GM18526 (cell line): ENCODE data around the gene ADAMTS14.

Experiments
- POLR2A ChIP-seq: IDR thresholded peaks from 3 replicates; pipeline ENCODE4 v1.6.1; 2011; ENCODE audit not compliant: insufficient read length; ENCODE audit errors: extremely low read depth

Gene ADAMTS14

GRCh38 chr10:70673929-70674559 lies 1.7 kb downstream of the ADAMTS14 start:
- no peak for TF ChIP-seq POLR2A

DNA sequence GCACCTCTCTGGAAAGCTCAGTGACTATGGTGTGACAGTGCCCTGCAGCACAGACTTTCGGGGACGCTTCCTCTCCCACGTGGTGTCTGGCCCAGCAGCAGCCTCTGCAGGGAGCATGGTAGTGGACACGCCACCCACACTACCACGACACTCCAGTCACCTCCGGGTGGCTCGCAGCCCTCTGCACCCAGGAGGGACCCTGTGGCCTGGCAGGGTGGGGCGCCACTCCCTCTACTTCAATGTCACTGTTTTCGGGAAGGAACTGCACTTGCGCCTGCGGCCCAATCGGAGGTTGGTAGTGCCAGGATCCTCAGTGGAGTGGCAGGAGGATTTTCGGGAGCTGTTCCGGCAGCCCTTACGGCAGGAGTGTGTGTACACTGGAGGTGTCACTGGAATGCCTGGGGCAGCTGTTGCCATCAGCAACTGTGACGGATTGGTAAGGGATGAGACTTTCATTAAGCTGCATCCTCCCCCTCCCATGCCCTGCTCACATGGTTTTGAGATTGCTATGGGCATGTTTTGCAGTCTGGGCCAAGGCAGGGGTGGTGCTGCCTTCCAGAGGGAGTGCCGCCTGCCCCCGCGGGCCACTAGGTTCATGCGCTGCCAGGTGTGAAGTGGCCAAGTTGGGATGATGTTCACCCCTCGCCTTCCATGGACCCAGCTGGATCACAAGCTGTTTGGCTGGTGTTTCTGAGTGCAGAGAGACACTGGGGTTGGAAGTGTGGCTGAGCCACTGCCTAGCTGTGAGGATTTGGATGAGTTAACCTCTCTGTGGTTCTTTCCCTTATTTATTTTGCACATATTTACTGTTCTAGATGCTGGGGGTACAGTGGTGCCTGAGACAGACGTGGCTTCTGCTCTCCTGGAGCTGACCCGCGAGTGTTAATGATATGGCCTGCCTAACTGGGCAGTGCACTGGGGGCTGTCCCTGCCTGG lies 2.5 kb downstream of the ADAMTS14 start:
- TF ChIP-seq POLR2A, result no peak

- TF ChIP-seq POLR2A, result no peak
These were observed 3.3 kb downstream of the ADAMTS14 start for GRCh38 chr10:70675496-70676161.

- TF ChIP-seq POLR2A, result no peak
These were observed 4.2 kb downstream of the ADAMTS14 start for GRCh38 chr10:70676511-70676910.

- no peak for TF ChIP-seq POLR2A
These were observed 4.7 kb downstream of the ADAMTS14 start for GRCh38 chr10:70677016-70677415.

GRCh38 chr10:70677620-70678249 lies 5.4 kb downstream of the ADAMTS14 start:
- TF ChIP-seq POLR2A, result no peak

- TF ChIP-seq POLR2A, result no peak
These were observed 5.9 kb downstream of the ADAMTS14 start for GRCh38 chr10:70678250-70678635.

DNA sequence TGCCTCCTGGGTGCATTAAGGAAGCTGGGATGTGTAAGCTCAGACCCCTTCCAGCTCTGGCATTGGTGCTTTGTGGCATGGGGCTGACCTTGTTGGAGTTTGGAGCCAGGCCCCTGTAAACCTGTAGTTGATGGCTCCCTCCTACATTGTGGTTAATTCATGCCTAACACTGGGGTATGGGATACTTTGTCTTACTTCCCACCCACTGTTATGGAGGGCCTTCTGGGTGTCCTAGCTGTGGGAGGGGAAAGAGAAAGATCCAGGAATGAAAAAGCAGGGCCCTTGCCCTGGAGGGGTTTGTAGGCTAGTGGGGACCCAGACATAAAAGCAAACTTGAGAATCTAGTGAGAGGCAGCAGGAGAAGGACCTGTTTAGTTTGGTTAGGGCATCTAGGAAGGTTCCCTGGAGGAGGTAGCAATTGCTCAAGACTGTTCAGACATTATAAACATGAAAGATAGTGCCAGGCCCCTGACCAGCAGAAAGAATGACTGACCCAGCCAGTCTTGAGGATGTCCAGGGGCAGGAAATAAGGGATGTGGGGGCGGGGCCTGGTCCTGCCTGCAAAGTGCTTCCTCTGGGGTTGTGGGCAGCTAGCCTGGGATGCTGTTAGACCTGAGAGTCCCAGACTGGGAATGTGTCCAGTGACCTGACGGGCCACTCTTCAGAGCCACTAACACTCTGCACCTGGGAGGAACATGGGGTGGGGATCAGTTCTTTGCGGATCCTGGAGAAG lies 6.6 kb downstream of the ADAMTS14 start:
- TF ChIP-seq POLR2A, result no peak

GRCh38 chr10:70679498-70679897 lies 7.2 kb downstream of the ADAMTS14 start:
- TF ChIP-seq POLR2A, result no peak

DNA sequence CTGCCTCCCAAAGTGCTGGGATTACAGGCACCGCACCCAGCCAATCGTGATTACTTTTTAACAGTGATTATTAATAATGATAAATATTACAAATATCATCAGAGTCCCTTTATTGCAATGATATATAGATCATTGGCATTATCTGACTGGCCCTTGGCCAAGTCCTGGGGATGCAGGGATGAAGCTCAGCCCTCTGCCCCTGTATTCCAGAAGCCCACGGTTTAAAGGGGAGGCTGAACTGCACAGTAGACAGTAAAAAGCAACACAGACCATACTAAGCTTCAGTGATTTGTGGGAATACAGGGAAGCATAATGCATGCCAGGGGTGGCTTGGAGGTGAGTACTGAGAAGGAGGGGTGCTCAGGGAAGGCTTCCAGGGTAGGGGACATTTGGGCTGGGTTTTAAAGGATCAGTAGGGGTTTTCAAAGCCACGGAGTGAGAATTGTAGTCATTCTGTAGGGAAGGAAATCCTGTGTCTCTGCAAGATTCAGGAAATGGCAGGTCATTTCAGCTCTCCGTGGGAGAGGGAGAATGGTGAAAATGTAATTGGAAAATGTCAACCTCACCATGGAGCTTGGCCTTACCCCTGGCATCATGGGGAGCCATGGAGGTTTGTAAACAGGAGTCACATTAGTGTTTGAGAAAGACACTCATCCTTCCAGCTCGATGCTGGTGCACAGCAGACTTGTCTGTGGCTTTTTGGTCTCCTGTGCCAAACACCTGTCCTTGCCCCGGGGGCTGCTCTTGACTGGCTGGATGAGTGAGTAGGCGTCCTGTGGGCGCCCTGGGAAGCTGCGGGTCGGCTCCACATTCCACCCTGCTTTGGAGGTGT lies 8.8 kb downstream of the ADAMTS14 start:
- no peak for TF ChIP-seq POLR2A

GRCh38 chr10:70681731-70682005 lies 9.4 kb downstream of the ADAMTS14 start:
- TF ChIP-seq POLR2A, result no peak

DNA sequence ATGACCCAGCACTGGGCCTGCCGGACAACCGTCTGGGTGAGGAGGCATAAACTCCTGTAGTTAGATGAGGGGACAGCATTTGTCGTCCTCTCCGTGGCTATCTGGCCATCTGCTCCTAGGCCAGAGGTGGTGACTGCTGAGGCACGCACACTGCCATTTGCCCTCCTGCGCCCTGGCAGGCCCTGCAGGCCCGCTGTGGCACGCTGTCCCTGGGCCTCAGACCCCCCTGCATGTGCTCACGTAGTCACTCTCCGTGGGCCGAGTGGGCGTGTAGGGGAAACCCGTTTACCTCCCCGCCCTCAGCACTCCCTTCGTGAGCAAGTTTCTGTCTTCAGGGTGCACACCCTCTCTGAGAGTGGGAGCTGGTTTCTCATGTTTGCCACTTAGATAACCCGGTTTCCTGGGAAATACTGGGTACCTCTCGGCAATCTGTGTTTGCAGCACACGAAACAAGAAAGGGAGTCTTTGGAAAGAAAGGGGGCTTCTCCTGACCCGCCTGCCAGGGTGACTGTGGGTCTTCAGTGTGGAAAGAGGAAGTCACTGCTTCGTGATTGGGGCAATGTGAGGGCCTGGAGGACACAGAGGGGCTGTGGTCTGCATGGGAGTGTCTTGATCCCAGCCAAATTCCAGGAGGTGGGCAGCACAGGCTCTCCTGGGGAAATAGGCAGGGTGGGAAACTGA lies 10.8 kb downstream of the ADAMTS14 start:
- no peak for TF ChIP-seq POLR2A

DNA sequence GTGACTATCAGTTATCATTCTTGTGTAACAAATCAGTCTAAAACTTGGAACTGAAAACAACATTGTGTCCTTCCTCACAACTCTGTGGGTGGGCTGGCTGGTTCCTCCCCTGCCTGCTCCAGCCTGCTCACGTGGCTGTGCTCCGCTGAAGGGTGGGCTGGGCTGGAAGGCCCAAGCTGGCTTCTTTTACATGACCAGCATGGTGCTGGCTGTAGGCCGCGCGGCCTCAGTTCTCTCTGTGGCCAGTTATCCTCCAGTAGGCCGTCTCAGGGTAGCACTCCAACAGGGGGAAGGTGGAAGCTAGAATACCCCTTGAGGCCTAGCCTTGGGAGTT lies 11.3 kb downstream of the ADAMTS14 start:
- no peak for TF ChIP-seq POLR2A

GRCh38 chr10:70683940-70684339 lies 11.6 kb downstream of the ADAMTS14 start:
- no peak for TF ChIP-seq POLR2A
